SW 1271 (cell line): ENCODE measurements around the gene KCNE3.

ENCODE experiments used
- DNase-seq, 2 experiments: peaks; one replicate each; lab custom pipeline; 2025; lab: John Stamatoyannopoulos, UW

The KCNE3 gene, protein sequence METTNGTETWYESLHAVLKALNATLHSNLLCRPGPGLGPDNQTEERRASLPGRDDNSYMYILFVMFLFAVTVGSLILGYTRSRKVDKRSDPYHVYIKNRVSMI

DNA sequence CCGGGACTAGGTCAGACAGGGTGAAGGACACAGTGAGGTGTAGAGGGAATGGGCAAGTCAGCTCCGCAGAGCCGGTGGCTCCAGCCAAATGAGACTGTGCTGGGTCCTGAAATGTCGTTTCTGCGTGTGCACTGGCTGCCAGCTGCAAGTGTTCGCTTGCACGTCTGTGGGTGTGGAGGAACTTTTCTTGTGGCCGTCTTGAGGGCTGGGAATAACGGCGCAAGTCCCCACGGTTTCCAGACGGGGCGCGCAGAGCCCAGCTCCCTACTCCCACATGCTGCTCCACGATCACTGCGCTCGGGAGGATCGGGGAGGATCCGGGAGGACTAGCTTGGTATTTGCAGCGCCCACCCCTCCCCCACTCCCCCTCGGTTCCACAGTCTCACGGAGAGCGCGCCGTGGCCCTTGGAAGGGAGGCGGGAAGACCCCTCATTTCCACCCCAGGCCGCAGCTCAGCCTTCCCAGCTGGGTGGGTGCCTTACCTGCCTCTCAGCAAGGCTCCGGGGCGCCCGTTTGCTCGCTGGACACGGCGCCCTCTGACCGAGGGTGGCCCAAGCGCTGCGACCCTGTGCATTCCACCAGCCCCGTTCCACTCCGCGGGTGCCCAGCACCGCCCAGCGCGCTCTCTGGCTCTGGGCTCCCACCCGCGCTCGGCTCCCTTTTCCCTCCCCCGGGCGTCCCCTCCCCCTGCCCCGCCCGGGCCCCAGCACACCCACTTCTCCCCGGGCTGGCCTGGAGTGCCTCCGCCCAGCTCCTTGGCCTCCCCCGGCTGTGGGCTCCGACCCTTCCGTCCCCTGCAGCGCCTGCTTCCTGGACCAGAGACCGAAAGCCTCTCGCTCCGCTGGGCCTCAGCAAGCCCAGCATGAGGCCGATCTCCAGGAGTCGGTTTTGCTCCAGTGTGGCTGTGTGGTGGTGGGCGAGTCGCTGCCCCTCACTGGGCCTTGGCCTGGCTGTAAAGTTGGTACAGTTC, at the start of gene KCNE3:
TSS of gene KCNE3 (minus strand) at position 634 of the 970 bp plus-strand sequence. CDS start 9,986 bp downstream, outside the sequence.
- no peak for DNase-seq

DNA sequence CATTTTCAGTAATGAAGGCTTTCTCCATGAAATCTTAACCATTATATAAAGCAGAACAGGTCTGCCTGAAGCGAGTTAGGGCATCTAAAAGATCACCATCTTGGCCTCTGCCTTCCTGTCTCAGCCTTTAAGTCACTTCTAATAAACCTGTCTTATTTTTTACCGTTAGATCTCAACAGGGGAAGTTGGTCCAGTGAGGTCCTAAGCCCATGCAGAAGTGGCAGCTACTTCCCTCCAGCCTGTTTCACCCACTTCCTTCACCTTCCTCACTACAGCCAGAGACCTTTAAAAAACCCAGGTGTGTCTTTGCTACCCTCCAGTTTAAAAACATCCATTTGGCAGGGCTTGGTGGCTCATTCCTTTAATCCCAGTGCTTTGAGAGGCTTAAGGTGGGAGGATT, 40.2 kb upstream of the KCNE3 start:
- no peak for DNase-seq

DNA sequence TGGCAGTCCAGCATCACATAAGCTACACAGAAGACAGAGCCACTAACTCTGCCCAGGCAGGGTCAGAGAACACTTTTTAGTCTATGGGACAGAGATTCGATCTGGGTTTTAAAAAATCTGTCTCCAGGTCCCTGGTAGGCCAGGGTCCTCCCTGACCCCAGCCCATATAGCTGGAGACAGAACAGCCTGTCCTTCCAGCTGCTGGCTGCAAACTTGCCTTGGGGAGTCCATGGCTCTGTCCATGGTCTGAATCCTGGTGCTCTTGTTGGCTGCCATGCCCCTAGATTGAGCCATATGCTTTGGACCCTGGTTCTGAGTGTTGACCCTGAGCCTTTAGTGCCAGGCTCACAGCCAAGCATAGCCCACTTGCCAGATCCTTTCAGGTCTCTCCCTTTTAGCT, 39.5 kb upstream of the KCNE3 start:
- DNase-seq, result no peak

DNA sequence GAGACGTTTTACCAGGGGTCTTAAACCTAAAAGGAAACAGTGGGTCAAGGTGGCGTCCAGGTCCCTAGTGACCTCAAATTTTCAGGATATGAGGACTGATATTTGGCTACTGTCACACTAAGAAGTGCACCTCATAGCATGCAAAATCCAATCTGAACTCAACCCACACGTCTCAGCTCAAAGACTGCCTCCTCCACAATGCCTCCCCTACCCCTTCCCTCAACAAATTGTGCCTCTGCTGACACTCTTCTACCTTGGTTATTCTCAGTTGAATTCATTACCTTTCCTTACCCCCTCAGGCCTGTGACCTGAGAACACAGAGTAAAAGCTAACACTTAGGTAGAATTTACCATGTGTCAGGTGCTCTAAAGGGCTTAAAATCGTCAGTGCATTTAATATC, 38.6 kb upstream of the KCNE3 start:
- DNase-seq, result no peak

DNA sequence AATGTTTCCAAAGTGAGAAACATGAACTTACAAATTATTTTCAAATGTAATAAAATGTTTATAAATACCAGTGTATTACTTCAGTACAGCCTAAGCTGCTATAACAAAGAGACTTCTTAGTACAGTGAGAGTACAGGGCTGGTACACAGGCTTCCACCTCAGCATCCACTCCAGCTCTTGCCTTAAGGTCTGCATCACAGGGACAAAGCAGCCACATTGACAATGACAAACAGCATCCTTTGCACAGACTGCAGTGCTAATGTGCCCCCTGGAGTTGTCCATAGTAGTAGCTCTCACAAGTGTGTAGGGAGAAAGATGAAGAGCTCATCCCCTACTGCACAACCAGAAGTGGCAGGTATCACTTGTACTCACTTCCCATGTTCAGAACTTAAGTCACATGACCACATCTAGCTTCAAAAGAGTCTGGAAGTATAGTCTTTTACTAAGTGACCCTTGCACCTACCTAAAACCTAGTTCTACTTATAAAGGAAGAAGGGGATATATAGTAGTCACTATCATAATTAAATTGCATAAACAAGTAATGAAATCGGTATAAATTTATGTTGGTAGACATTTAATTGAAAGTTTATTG, 36.8 kb upstream of the KCNE3 start:
- no peak for DNase-seq

DNA sequence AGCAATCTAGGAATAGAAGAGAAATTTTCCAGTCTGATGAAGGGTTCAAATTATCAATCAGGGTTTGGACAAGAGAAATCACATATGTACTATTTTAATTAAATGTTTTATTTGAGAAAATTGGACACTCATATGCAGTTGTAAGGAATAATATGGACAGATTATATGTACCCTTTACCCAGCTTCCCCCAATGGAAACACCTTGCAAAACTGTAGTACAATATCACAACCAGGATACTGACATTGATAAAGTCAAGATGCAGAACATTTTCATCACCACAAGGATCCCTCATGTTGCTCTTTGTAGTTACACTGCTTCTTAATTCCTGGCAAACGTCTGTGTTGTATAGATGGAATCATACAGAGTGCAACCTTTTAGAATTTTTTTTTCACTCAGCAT, 27.6 kb upstream of the KCNE3 start:
- no peak for DNase-seq

DNA sequence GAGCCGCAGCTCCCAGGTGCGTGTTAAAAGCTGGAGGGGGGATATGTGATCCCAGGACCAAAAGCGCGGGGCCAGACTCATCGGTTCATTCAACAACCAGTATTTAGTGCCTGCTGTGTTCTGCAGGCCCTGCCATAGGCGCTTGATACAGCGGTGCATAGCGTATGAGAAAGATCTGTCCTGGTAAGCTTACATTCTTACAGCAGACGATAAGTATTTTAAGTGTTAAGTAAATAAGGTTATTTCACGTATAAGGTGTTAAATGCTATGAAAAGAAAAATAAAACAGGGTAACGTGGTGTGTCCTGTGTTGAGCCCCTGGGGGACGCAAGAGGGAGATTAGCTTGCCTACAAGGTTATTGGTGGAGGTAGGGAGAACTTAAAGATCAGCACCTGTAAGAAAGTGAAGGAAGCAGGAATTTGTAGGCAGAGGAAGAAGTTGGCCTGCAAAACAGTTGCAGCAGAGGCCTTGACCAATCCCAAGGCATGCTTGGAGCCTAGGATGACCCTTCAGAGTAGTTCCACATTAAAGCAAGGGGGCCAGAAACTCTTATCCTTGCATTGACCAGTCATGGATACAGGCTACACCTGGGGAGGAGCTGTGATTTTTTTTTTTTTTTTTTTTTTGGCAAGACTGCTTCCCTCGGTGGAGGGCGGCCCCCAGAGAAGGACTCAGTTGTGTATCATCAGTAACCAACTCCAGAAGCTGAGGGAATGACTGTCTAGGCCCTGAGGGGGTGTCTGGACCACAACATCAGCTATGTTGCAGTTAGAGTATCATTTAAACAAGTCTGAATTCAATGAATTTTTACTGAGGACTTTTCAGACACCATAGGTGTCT, 26.7 kb upstream of the KCNE3 start:
- peak in 1 of 2 experiments; percentile 52 for DNase-seq

DNA sequence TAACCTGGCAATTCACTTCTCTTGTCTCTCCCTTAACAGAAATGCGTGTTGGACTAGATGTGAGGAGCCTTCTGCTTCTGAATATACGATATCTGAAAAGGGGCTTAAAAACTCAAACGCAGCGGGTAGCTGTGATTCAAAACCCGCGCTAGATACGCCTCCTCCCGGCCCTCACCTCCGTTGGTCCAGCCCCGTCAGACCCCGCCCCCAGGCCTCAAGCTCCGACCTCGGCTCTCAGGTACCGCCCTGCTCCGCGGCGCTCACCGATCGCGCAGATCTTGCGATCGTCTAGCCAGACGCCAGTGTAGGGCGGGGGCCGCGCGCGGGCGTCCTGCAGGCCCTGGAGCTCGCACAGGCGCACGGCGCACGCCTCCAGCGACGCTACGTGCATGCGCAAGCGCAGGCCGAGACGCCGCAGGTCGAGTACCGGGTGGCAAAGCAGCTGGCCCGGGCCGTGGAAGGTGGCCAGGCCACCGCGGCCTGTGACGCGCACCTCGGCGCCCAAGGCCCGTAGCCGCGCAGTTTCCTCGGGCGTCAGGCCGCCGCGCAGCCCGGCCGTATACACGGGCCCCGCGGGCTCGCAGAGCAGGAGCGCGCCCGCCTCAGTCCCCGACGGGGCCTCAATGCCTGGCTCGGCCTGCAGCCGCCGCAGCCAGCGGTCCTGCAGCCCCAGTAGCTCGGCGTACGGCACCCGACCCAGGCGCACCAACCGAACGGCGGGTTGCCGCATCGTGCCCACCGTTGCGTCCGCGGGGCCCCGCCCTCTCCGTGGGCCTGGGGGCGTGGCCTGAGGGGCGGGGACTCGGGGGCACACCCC, 25.8 kb upstream of the KCNE3 start, which contains the start of gene LIPT2:
TSS of gene LIPT2 (minus strand) at position 751 of the 817 bp plus-strand sequence. CDS start at position 730, 21 bp downstream.
- peak; percentile 97 to 98 for DNase-seq

DNA sequence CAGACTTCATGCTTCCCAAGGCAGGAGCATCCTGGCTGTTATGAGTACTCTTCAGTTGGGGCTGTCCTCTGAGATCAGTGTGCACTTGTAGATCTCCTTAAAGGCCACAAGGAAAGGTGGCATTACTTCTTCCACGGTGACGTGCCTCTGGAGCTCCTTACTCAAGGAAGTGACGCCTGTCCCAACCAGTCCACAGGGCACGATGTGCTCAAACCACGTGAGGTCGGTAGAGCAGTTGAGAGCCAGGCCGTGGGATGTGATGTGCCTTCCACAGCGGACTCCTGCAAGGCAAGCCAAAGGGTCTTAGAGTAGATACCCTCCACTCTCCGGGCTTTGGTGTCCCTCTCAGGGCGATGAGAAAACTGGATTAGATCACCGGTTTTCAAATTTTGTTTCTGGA, 24.7 kb upstream of the KCNE3 start:
- no peak for DNase-seq

DNA sequence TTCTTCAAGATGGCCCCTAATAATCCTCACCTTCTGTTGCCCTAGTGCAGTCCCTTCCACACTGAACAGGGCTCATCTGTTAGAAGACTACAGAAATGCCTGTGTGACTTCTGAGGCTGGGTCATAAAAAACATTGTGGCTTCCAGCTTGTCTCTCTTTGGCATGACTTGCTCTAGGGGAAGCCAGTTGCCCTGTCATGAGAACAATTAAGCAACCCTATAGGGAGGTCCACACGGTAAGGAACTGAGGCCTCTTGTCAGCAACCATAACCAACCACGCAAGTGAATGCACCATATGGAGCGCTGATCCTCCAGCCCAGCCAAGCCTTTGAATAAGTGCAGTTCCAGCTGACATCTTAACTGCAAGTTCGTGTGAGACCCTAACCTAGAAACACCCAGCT, 23.6 kb upstream of the KCNE3 start:
- DNase-seq, result no peak

DNA sequence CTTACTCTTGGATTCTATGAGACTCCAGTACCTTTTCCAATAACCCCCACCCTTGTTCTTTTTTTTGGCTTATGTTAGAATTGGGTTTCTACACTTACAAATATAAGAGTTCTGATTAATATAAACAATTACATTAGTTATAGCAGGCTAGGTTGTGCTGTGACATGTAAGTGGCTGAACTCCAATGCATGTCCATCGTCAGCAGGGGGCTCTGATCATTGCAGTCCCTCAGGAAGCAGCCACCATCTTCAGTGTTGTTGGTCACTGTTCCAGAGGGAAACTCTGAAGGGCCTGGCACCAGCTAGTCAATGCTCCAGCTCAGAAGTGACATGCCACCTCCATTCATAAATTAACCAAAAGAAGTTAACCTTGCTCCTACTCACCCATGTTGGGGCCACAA, 20.5 kb upstream of the KCNE3 start:
- peak in 1 of 2 experiments; percentile 8 for DNase-seq

DNA sequence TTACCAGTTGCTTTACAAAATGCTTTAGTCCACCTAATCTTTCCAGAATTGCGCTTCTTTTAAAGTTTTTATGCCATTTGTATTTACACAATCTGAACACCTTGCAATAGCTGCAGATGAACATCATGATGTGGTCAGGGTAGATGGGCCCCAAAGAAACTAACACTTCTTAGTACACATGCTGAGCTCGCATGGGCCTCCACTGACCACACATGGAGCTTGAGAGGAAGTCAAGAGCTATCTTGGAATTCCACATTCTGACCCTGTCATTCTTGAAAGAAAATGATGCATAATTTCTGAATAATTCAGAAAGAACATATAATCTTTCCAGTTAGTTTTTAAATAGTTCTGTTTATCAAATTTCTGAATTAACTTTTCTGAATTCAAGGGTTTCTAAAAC, 18.5 kb upstream of the KCNE3 start:
- no peak for DNase-seq

DNA sequence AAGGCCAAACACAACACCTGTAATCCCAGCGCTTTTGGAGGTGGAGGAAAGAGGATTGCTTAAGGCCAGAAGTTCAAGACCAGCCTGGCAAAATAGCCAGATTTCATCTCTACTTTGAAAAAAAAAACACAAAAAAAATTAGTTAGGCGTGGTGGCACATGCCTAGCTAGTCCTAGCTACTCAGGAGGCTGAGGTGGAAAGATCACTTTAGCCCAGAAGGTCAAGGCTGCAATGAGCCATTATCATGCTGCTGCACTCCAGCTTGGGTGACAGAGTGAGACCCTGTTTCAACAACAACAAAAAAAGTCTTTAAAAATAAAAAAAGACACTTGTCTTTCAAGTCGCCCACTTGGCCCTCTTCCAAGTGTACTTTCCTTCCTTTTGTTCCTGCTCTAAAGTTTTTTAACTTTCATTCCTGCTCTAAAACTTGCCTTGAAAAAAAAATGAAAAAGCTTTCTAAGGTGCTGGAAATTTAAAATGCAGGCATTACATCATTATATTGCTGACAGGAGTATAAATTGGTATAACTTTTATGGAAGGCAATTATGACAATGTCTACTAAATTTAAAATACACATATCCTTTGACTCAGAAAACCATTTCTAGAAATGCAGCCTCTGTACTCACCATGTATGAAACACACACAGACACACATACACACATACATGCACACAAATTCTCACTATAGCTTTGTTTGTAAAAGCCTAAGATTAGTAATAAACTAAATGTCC, 13.5 kb upstream of the KCNE3 start:
- DNase-seq, result no peak

DNA sequence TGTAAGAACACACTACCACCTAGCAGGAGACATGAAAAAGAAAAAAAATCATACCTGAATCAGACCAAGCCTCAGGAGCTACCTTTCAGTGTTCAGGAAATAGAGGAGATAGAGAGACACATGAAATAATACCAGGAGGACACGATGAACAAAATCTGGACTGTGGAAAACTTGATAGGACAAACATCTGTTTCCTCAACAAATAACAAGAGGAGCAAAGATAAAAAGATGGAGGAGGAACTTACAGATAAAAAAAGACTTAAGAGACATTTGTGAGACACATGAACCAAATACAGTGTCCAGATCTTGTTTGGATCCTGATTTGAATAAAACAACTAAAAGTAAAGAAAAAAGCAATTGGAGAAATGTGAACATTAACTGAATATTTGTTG, 12.4 kb upstream of the KCNE3 start:
- DNase-seq, result no peak

DNA sequence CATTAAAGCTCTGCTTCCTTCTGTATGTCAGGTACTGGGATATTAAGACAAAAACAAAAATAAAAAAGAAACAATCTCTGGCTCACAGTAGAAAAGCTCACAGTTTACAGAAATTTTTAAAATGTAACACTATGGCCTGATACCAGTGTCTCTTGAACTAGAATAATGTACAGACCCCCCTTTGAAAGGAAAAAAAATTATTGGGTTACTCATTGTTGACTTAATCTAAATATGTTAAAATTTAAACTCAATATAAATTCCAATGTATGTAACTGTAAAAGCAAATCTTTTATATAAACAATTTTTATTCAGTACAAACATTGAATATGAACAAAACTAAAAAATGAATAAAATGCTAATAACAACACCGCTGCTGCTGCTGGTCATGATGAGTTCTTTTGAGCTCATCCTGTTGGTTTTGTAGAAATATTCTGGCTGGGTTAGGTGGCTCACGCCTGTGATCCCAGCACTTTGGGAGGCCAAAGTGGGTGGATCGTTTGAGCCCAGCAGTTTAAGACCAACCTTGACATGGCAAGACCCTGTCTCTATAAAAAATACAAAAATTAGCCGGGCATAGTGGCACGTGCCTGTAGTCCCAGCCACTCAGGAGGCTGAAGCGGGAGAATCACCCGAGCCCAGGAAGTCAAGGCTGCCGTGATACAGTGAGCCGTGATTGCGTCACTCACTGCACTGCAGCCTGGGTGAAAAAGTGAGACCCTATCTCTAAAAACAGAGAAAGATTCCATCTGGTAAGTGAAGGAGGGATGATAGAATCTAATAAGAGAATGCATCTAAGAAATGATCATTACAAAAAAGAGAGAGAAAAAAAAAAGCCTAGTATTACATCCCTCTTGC, 11.8 kb upstream of the KCNE3 start:
- DNase-seq, result no peak

DNA sequence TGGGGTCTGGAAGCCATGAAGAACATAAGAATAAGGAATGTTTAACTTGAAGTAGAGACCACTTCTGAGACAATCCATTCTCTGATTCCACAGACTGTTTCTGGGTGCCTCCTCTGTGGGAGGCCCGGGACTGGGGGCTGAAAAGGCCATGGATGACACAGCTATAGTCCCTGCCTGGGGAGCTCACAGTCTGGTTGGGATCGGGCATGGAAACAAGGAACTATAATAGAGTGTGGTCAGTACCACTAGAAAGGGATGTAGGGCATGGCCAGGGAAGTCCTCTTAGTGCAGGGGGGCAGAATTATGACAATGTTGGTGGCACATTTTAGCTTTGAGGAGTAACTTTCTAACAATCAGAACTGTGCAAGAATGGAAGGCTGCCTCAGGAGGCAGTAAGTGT, 9.2 kb upstream of the KCNE3 start:
- DNase-seq, result no peak

DNA sequence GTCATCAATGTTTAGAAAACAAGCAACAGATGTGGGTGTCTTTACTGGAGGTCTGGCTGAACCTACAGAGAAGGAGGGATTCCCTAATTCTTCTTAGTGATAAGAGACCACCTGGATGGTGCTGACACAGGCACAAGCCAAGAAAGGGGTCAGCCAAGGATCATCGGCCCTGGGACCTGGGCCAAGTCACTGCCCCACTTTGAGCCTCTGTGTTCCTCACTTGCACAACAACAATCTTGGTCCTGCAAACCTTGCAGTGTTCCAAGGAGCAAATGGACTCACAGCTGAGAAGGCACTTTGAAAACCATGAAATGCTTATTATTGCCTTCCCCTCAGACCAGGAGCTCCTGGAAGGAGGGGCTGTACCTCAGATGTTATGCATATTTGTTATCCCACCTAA, 7.0 kb upstream of the KCNE3 start:
- DNase-seq, result no peak

DNA sequence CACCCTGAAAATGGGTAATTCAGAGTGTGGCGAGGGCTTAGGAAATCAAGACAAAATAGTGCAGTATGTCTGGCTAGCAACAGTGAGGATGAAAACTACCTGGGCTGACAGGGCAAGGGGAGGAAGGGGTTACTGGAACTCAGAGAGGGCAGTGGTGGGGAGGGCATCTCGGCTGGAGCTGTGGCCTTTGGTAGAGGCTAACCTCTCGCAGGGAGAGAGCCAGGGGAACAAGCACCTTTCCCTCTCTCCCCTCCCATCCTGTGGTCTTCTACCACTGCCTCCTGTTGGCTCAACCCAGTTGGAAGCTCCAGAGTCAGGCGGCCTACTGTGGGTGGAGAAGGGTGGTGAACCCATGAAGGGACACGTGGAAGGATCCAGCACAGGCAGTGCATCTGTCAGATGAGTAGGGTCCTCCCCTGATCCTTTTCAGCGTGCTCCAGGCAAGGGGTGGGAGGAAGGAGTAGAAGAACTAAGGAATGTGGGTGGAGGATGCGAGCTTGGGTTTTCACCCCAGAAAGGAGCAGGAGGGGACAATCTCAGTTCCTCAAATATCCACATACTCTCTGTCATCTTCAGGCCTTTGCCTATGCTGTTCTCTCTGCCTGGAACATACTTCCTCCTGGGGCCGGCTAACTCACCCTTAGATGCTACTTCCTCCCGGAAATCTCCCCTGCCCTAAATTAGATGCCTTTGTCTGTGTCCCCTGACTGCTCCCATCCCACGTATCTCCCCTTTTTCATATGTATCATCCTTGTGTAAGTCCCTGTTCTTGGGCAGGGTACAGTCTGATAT, 6.2 kb upstream of the KCNE3 start:
- DNase-seq, result no peak
